Stimulated activated effector memory CD8-positive, alpha-beta T cell treated with anti-CD3 and anti-CD28 coated beads, Interleukin-12 subunit alpha, Interleukin-12 subunit beta, amount 100 ng/mL, for 72 hours (primary cell): ENCODE results near the gene PCNX3.
A peak's percentile ranks its signal among the peaks of the same experiment; 100 is the strongest.

Experiments used
- ATAC-seq: fragments of 150-1000 bp; cut with Tn5 transposase; 2 replicates; pipeline ENCODE4 v1.10.0; 2021
- DNase-seq, 2 donors: peaks; one replicate each; pipeline ENCODE4 v3.0.0; 2021 to 2022; ENCODE audit warnings: low spot score in 2 of 2
- H3K27ac Mint-ChIP-seq: one replicate; pipeline ENCODE4 v1.8.0; 2022; ENCODE audit warnings: mild to moderate bottlenecking, mixed read lengths
- H3K36me3 Mint-ChIP-seq: one replicate; pipeline ENCODE4 v1.8.0; 2022; ENCODE audit warnings: mild to moderate bottlenecking, mixed read lengths
- H3K4me1 Mint-ChIP-seq: one replicate; pipeline ENCODE4 v1.8.0; 2022; ENCODE audit warnings: mixed read lengths
- H3K4me3 Mint-ChIP-seq: one replicate; pipeline ENCODE4 v1.8.0; 2022; ENCODE audit warnings: mild to moderate bottlenecking, mixed read lengths
- H3K9me3 Mint-ChIP-seq: one replicate; pipeline ENCODE4 v1.8.0; 2022; ENCODE audit warnings: mixed read lengths

PCNX3 gene

GRCh38 chr11:65617990-65618751, 2.6 kb downstream of the PCNX3 start:
- H3K36me3 Mint-ChIP-seq: peaks cover 84% of the 10 kb centered on the region
- peak overlapping the region; percentile 61 for H3K27ac Mint-ChIP-seq
- ATAC-seq (no peak), DNase-seq (no peak)
- H3K9me3 Mint-ChIP-seq: no peaks in the 10 kb centered on the region
- H3K4me1 Mint-ChIP-seq: peaks cover 29% of the 10 kb centered on the region
- H3K4me3 Mint-ChIP-seq: no peak overlapping the region

- Mint-ChIP-seq H3K36me3 (peaks cover 88% of the 10 kb centered on the region), H3K4me3 (no peak overlapping the region), H3K9me3 (no peaks in the 10 kb centered on the region), H3K4me1 (peaks cover 26% of the 10 kb centered on the region), H3K27ac (peak overlapping the region; percentile 61)
- no peak for ATAC-seq
- no peak for DNase-seq
Measured at GRCh38 chr11:65618763-65619162, 3.2 kb downstream of the PCNX3 start.

GRCh38 chr11:65619281-65619928, 3.8 kb downstream of the PCNX3 start:
- DNase-seq (no peak), ATAC-seq (no peak)
- no peak overlapping the region for H3K4me3 Mint-ChIP-seq
- peaks cover 90% of the 10 kb centered on the region for H3K36me3 Mint-ChIP-seq
- no peaks in the 10 kb centered on the region for H3K9me3 Mint-ChIP-seq
- H3K27ac Mint-ChIP-seq: peak overlapping the region; percentile 61
- peaks cover 30% of the 10 kb centered on the region for H3K4me1 Mint-ChIP-seq

GRCh38 chr11:65620666-65621065, 5.1 kb downstream of the PCNX3 start:
- no peak for ATAC-seq
- peaks cover 31% of the 10 kb centered on the region for H3K4me1 Mint-ChIP-seq
- no peaks in the 10 kb centered on the region for H3K9me3 Mint-ChIP-seq
- H3K4me3 Mint-ChIP-seq: no peak overlapping the region
- no peak overlapping the region for H3K27ac Mint-ChIP-seq
- DNase-seq: no peak
- peaks cover 90% of the 10 kb centered on the region for H3K36me3 Mint-ChIP-seq

- peaks cover 91% of the 10 kb centered on the region for H3K36me3 Mint-ChIP-seq
- no peak overlapping the region for H3K4me3 Mint-ChIP-seq
- H3K9me3 Mint-ChIP-seq: no peaks in the 10 kb centered on the region
- ATAC-seq: no peak
- peaks cover 35% of the 10 kb centered on the region for H3K4me1 Mint-ChIP-seq
- H3K27ac Mint-ChIP-seq: peak overlapping the region; percentile 79
- no peak for DNase-seq
Measured at GRCh38 chr11:65621460-65621859, 5.9 kb downstream of the PCNX3 start.

GRCh38 chr11:65622011-65622410, 6.4 kb downstream of the PCNX3 start:
- peaks cover 91% of the 10 kb centered on the region for H3K36me3 Mint-ChIP-seq
- H3K4me1 Mint-ChIP-seq: peaks cover 30% of the 10 kb centered on the region
- H3K9me3 Mint-ChIP-seq: no peaks in the 10 kb centered on the region
- H3K27ac Mint-ChIP-seq: peak overlapping the region; percentile 79
- ATAC-seq (no peak), DNase-seq (no peak)
- no peak overlapping the region for H3K4me3 Mint-ChIP-seq

GRCh38 chr11:65623177-65623576, 7.6 kb downstream of the PCNX3 start:
- Mint-ChIP-seq H3K27ac (peak overlapping the region; percentile 82), H3K4me1 (peaks cover 23% of the 10 kb centered on the region), H3K36me3 (peaks cover 86% of the 10 kb centered on the region), H3K4me3 (no peak overlapping the region), H3K9me3 (no peaks in the 10 kb centered on the region)
- ATAC-seq (no peak), DNase-seq (no peak)

- Mint-ChIP-seq H3K9me3 (no peaks in the 10 kb centered on the region), H3K4me3 (no peak overlapping the region), H3K4me1 (peaks cover 23% of the 10 kb centered on the region), H3K27ac (peak overlapping the region; percentile 49), H3K36me3 (peaks cover 84% of the 10 kb centered on the region)
- DNase-seq (no peak), ATAC-seq (no peak)
Measured at GRCh38 chr11:65623852-65624616, 8.5 kb downstream of the PCNX3 start.

- H3K9me3 Mint-ChIP-seq: no peaks in the 10 kb centered on the region
- H3K36me3 Mint-ChIP-seq: peaks cover 75% of the 10 kb centered on the region
- ATAC-seq: no peak
- no peak for DNase-seq
- H3K27ac Mint-ChIP-seq: no peak overlapping the region
- peaks cover 23% of the 10 kb centered on the region for H3K4me1 Mint-ChIP-seq
- no peak overlapping the region for H3K4me3 Mint-ChIP-seq
Measured at GRCh38 chr11:65624931-65625627, 9.5 kb downstream of the PCNX3 start.

- H3K36me3 Mint-ChIP-seq: peaks cover 80% of the 10 kb centered on the region
Measured at GRCh38 chr11:65625628-65626342, 10.2 kb downstream of the PCNX3 start.

GRCh38 chr11:65627202-65627601, 11.6 kb downstream of the PCNX3 start:
- Mint-ChIP-seq H3K4me3 (no peak overlapping the region), H3K36me3 (peaks cover 79% of the 10 kb centered on the region), H3K27ac (peak overlapping the region; percentile 26), H3K4me1 (peaks cover 22% of the 10 kb centered on the region), H3K9me3 (no peaks in the 10 kb centered on the region)
- ATAC-seq (no peak), DNase-seq (no peak)

More at GRCh38 chr11:65625628-65626342, 10.2 kb downstream of the PCNX3 start:
- Mint-ChIP-seq H3K4me3 (no peak overlapping the region), H3K9me3 (no peaks in the 10 kb centered on the region), H3K27ac (peak overlapping the region; percentile 56), H3K4me1 (peaks cover 23% of the 10 kb centered on the region)
- ATAC-seq (peak; percentile 76), DNase-seq (peak; percentile 28 to 67)

- H3K36me3 Mint-ChIP-seq: peaks cover 66% of the 10 kb centered on the region
Measured at GRCh38 chr11:65629579-65629978, 14.0 kb downstream of the PCNX3 start.

GRCh38 chr11:65630215-65630614, 14.6 kb downstream of the PCNX3 start:
- DNase-seq (no peak), ATAC-seq (no peak)
- H3K36me3 Mint-ChIP-seq: peaks cover 67% of the 10 kb centered on the region
- H3K4me1 Mint-ChIP-seq: peaks cover 33% of the 10 kb centered on the region
- no peak overlapping the region for H3K27ac Mint-ChIP-seq
- no peaks in the 10 kb centered on the region for H3K9me3 Mint-ChIP-seq
- H3K4me3 Mint-ChIP-seq: no peak overlapping the region

More at GRCh38 chr11:65629579-65629978, 14.0 kb downstream of the PCNX3 start:
- Mint-ChIP-seq H3K9me3 (no peaks in the 10 kb centered on the region), H3K4me1 (peaks cover 26% of the 10 kb centered on the region), H3K4me3 (no peak overlapping the region), H3K27ac (no peak overlapping the region)
- ATAC-seq: no peak
- DNase-seq: no peak

GRCh38 chr11:65633390-65634108, 18.0 kb downstream of the PCNX3 start:
- no peaks in the 10 kb centered on the region for H3K9me3 Mint-ChIP-seq
- ATAC-seq (peak; percentile 31), DNase-seq (no peak)
- H3K36me3 Mint-ChIP-seq: peaks cover 67% of the 10 kb centered on the region
- peak overlapping the region; percentile 94 for H3K27ac Mint-ChIP-seq
- peak overlapping the region; percentile 44 for H3K4me3 Mint-ChIP-seq
- H3K4me1 Mint-ChIP-seq: peaks cover 39% of the 10 kb centered on the region
